Esophagus squamous epithelium (tissue), 5 donors: ENCODE measurements around the gene EBP. TPM values are rescaled to one million over a fixed set of nuclear protein-coding genes. Genes with fewer than 3 reads are reported as not detected.

Source experiments
- DNase-seq: peaks from one replicate; lab custom pipeline; 2025; lab: John Stamatoyannopoulos, UW
- H3K27ac ChIP-seq, 4 donors: fragments of 200-600 bp; sonication (generic); one replicate each; pipeline ENCODE4 v1.5.1; 2016 to 2019; ENCODE audit warnings: mild to moderate bottlenecking in 1 of 4
- H3K27me3 ChIP-seq, 4 donors: fragments of 200-600 bp; sonication (generic); 1 replicate in 3 of 4; 2 replicates in 1 of 4; pipeline versions ENCODE4 v1.5.1 to v1.6.0; 2017 to 2021; ENCODE audit warnings: antibody characterized with exemption in 1 of 4
- H3K36me3 ChIP-seq, 3 donors: fragments of 200-600 bp; sonication (generic); one replicate each; pipeline ENCODE4 v1.5.1; 2016 to 2019
- H3K4me1 ChIP-seq, 3 donors: fragments of 200-600 bp; sonication (generic); one replicate each; pipeline ENCODE4 v1.5.1; 2017 to 2019
- H3K4me3 ChIP-seq, 4 donors: fragments of 200-600 bp; sonication (generic); 1 replicate in 3 of 4; 2 replicates in 1 of 4; pipeline ENCODE4 v1.5.1; 2016 to 2019; ENCODE audit warnings: mild to moderate bottlenecking in 2 of 4, moderate library complexity in 1 of 4
- H3K9me3 ChIP-seq, 3 donors: fragments of 200-600 bp; sonication (generic); one replicate each; pipeline ENCODE4 v1.5.1; 2016 to 2019
- CTCF ChIP-seq, 6 experiments: fragments of 450-650 bp in 4 of 6; fragments of 200-600 bp in 2 of 6; sonication (generic) in 2 of 6; IDR thresholded peaks; one replicate each; pipeline ENCODE4 v1.5.1; 2016 to 2019; ENCODE audit warnings: antibody characterized with exemption in 6 of 6, mild to moderate bottlenecking in 4 of 6, moderate library complexity in 4 of 6
- POLR2A ChIP-seq, 4 donors: fragments of 450-650 bp; IDR thresholded peaks; one replicate each; pipeline ENCODE4 v1.6.1; 2017; ENCODE audit warnings: antibody characterized with exemption in 4 of 4, mild to moderate bottlenecking in 4 of 4, moderate library complexity in 3 of 4
- WGBS, 2 donors: methylation state at CpG; one replicate each; pipeline ENCODE4 v1.1.5; 2018; 5-methylcytosine and 5-hydroxymethylcytosine counted together
- intact Hi-C: fragments of 100-400 bp; cut with DNase I; formaldehyde crosslinking; loops from one replicate; pipeline ENCODE4 v1.15.0; 2022
- total RNA-seq, 4 donors: library from RNA; depleted of rRNA; stranded (reverse); fragments of >200 nt; gene quantifications; one replicate each; pipeline ENCODE4 v1.1.0, GENCODE V29; 2016
- donor health status: DM: yes; HTN: yes; CAD: no.

The EBP gene
- total RNA-seq, 4 donors from 2014 or later: 60.8 to 119 (median 87.1) TPM

DNA sequence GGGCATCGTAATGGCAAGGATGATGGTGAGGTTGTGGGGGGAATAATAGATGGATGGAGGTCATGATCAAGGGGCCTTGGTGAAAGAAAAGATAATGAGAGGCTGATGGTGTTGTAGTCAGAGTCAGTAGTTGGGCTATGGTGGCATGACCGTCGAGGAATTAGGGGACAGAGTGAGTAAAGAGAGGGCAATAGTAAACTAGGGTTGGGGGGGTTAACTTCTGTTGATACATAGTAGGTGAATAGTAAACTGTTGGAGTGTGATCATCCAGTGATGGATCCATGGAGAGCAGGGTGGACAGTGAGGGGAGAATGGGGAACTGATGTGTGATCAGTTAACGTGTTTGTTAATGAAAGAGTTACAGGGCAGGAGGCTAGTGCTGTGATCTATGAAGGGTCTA lies 44.7 kb upstream of the EBP start:
- Histone ChIP-seq H3K9me3 (no peaks in the 10 kb centered on the region), H3K4me3 (peak overlapping the region; percentile 62 to 77 (median 69)), H3K36me3 (peaks cover 0 to 16% (median 5%) of the 10 kb centered on the region in 3 donors), H3K27me3 (no peaks in the 10 kb centered on the region), H3K27ac (peak overlapping the region in 3 of 4 donors; percentile 86 to 89 (median 86)), H3K4me1 (peaks cover 0 to 25% (median 3%) of the 10 kb centered on the region in 3 donors)
- TF ChIP-seq CTCF (IDR thresholded peaks at IDR 0.05): no peak
- no peak for TF ChIP-seq POLR2A (IDR thresholded peaks at IDR 0.05)
- 39 to 66% methylated on average over 4 of the region's 4 CpGs for WGBS, 2 donors
- intact Hi-C loops: no loop called here
- no peak for DNase-seq

DNA sequence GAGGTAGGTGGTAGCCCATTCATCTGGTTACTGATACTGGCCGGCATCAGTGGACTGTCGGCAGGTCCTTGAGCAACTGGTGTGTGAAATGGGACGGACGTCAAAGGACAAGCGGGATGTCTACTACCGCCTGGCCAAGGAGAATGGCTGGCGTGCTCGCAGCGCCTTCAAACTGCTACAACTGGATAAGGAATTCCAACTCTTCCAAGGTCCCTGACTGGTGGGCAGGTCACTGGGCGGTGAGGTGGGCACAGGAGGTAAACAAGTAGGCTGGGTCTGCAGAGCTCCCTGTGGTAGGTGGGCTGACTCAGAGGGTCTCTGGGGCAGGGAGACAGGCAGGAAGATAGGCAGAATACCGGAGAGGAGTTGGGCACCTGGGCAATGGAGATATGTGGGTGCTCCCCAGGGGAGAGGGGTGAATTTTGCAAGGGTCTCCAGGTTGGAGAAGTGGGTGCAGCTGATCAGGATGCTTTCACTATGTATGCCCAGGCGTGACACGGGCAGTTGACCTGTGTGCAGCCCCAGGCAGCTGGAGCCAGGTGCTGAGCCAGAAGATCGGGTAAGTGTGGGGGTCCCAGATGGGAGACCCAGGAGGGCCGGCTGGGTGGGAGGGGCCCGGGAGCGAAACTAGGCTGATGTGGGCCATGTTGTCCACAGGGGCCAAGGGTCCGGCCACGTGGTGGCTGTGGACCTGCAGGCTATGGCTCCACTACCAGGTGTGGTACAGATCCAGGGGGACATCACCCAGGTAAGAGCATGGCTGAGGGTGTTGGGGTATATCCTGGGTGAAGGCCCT lies 43.5 kb upstream of the EBP start:
- 87 to 88% methylated on average over 10 of the region's 19 CpGs for WGBS, 2 donors
- TF ChIP-seq POLR2A (IDR thresholded peaks at IDR 0.05) (no peak), CTCF (IDR thresholded peaks at IDR 0.05) (no peak)
- DNase-seq: no peak
- Histone ChIP-seq H3K4me1 (peaks cover 0 to 25% (median 3%) of the 10 kb centered on the region in 3 donors), H3K4me3 (no peak overlapping the region), H3K27ac (no peak overlapping the region), H3K9me3 (no peaks in the 10 kb centered on the region), H3K36me3 (peaks cover 0 to 29% (median 5%) of the 10 kb centered on the region in 3 donors), H3K27me3 (no peaks in the 10 kb centered on the region)
- intact Hi-C loops: no loop called here

- intact Hi-C loops: no loop called here
- H3K27me3 ChIP-seq: no peaks in the 10 kb centered on the region
- no peak overlapping the region for H3K4me3 ChIP-seq
- 67 to 90% methylated on average over 2 to 4 of the region's 5 CpGs for WGBS, 2 donors
- no peaks in the 10 kb centered on the region for H3K9me3 ChIP-seq
- H3K4me1 ChIP-seq: peaks cover 0 to 25% (median 3%) of the 10 kb centered on the region in 3 donors
- H3K27ac ChIP-seq: no peak overlapping the region
- peaks cover 0 to 35% (median 5%) of the 10 kb centered on the region in 3 donors for H3K36me3 ChIP-seq
- DNase-seq: no peak
- TF ChIP-seq CTCF (IDR thresholded peaks at IDR 0.05) (no peak), POLR2A (IDR thresholded peaks at IDR 0.05) (no peak)
These were observed 42.8 kb upstream of the EBP start for GRCh38 chrX:48478806-48479205.

DNA sequence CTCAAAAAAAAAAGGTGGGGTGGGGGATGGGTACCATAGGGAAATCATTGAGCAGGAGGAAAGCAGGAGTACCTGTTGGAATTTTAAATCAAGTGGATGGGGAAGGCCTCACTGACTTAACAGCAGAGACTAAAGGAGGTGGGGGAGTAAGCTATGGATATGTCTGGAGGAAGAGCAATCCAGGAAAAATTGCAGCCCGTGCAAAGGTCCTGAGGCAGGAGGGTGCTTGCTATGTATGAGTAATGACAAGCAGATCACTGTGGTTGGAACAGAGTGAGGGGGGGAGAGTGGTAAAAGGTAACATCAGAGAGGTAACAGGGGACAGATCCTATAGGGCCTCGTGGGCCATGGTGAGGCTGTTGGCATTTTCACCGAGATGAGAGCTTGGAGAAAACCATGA lies 41.5 kb upstream of the EBP start:
- Histone ChIP-seq H3K4me3 (no peak overlapping the region), H3K9me3 (no peaks in the 10 kb centered on the region), H3K36me3 (peaks cover 0 to 48% (median 5%) of the 10 kb centered on the region in 3 donors), H3K27ac (no peak overlapping the region), H3K27me3 (no peaks in the 10 kb centered on the region), H3K4me1 (peaks cover 0 to 19% (median 2%) of the 10 kb centered on the region in 3 donors)
- no peak for DNase-seq
- intact Hi-C loops: no loop called here
- 81 to 92% methylated on average over 3 of the region's 3 CpGs for WGBS, 2 donors
- no peak for TF ChIP-seq POLR2A (IDR thresholded peaks at IDR 0.05)
- TF ChIP-seq CTCF (IDR thresholded peaks at IDR 0.05): no peak

DNA sequence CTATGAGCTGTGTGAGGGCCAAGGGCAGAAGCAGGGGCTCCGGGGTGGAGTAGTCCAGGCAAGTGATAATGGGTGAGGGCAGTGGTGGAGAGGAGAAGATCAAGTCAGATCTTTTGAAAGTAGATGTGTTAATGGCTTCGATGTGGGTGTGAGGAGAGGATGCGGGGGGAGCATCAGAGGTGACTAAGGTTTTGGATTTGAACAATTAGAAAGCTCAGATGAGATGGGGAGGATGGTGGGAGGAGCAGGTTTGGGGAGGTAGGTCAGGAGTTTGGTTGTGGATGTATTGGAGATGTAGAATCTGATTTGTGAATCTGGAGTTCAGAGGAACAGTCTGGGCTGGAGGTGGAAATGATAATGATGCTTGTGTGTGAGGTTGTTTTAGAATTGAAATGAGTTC lies 41.0 kb upstream of the EBP start:
- Histone ChIP-seq H3K27ac (no peak overlapping the region), H3K4me3 (no peak overlapping the region), H3K27me3 (no peaks in the 10 kb centered on the region), H3K9me3 (no peaks in the 10 kb centered on the region), H3K36me3 (peaks cover 0 to 52% (median 5%) of the 10 kb centered on the region in 3 donors), H3K4me1 (peaks cover 0 to 14% (median 0%) of the 10 kb centered on the region in 3 donors)
- DNase-seq: no peak
- TF ChIP-seq CTCF (IDR thresholded peaks at IDR 0.05) (no peak), POLR2A (IDR thresholded peaks at IDR 0.05) (no peak)
- intact Hi-C loops: no loop called here
- WGBS, 2 donors: 80 to 82% methylated on average over 3 of the region's 3 CpGs
